ENCODE results near the gene CTIF. TPM values are rescaled to one million over a fixed set of nuclear protein-coding genes. Genes with fewer than 3 reads are reported as not detected.

CTIF gene
- total RNA-seq, 4 donors from 2014 or later, result 14.1 to 78.2 (median 18.4) TPM

GRCh38 chr18:48682768-48683167, 143.9 kb downstream of the CTIF start:
- Histone ChIP-seq H3K4me1 (no peaks in the 10 kb centered on the region), H3K27me3 (no peaks in the 10 kb centered on the region), H3K9me3 (no peaks in the 10 kb centered on the region), H3K27ac (no peak overlapping the region), H3K4me3 (no peak overlapping the region), H3K36me3 (no peaks in the 10 kb centered on the region)
- intact Hi-C loops (cut with DNase I; ENCODE audit: low total_unique reads) (no loop called here), in situ Hi-C loops (cut with MboI; ENCODE audit: low pct_ligation_motif_present in 1 of 4, low pct_unique_long_range_greater_than_20kb in 1 of 4, low sequenced_read_pairs in 3 of 4) (loop anchor here in 3 of 4 donors (25.0 kb wide), 3 partner anchors 230 to 755 kb away; no protein-coding TSS in a partner anchor)
- 95% methylated on average over 13 of the region's 13 CpGs; no CpG with 5 or more reads in 1 of the 2 donors for WGBS, 2 donors (ENCODE audit: low coverage in 1 of 2)
- TF ChIP-seq CTCF (IDR thresholded peaks at IDR 0.05) (no peak), EP300 (IDR thresholded peaks at IDR 0.05; ENCODE audit: low read depth) (no peak), POLR2A (IDR thresholded peaks at IDR 0.05) (no peak), POLR2AphosphoS5 (IDR thresholded peaks at IDR 0.05) (no peak)
- no peak for DNase-seq

DNA sequence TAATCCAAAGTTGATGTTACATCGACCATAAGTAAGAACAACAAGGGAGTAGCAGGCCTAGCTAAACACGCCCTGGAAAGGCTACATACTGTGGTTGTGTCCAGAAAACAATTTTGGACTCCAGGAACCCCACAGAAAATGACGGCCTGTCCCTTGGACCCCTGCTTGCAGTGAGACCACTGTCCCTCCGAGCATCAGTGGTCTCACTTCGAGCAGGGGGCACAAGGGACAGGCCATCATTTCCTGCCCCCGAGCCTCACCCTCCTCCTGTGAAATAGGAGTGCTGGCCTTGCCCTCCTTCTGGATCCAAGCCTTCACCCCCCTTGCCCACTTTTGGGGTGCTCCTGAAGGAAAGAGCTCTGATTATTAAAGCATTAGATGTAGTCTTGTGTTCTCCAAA, 144.4 kb downstream of the CTIF start:
- 82 to 87% methylated on average over 3 to 6 of the region's 6 CpGs for WGBS, 2 donors (ENCODE audit: low coverage in 1 of 2)
- no peak overlapping the region for H3K27ac ChIP-seq
- no peaks in the 10 kb centered on the region for H3K9me3 ChIP-seq
- no peaks in the 10 kb centered on the region for H3K27me3 ChIP-seq
- H3K4me1 ChIP-seq, result no peaks in the 10 kb centered on the region
- in situ Hi-C loops (cut with MboI; ENCODE audit: low pct_ligation_motif_present in 1 of 4, low pct_unique_long_range_greater_than_20kb in 1 of 4, low sequenced_read_pairs in 3 of 4), result loop anchor here in 3 of 4 donors (25.0 kb wide), 3 partner anchors 229 to 754 kb away; no protein-coding TSS in a partner anchor
- no peaks in the 10 kb centered on the region for H3K36me3 ChIP-seq
- TF ChIP-seq POLR2AphosphoS5 (IDR thresholded peaks at IDR 0.05) (no peak), EP300 (IDR thresholded peaks at IDR 0.05; ENCODE audit: low read depth) (no peak), POLR2A (IDR thresholded peaks at IDR 0.05) (no peak), CTCF (IDR thresholded peaks at IDR 0.05) (no peak)
- no peak for DNase-seq
- intact Hi-C loops (cut with DNase I; ENCODE audit: low total_unique reads), result no loop called here
- H3K4me3 ChIP-seq, result no peak overlapping the region

DNA sequence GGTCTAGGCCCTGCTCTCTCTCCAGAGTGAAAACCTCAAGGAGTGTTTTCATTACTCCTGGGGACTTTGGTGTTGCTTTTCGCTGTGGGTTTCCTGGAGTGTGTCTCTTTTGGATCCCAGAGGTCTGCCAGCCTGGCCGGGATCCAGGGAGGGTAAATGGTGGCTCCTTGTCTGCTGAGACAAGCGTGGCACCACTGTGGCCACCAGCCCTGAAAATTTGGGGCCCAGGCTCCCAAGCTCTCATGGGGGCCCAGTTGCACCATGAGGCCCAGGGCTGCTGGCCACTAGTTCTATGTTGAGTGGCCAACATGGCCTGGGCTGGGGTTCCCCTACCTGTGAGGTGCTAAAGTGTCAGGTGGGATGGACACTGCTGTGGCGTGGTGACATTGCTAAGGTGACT, 144.8 kb downstream of the CTIF start:
- TF ChIP-seq CTCF (IDR thresholded peaks at IDR 0.05), result no peak
- TF ChIP-seq EP300 (IDR thresholded peaks at IDR 0.05; ENCODE audit: low read depth), result no peak
- no peak for TF ChIP-seq POLR2A (IDR thresholded peaks at IDR 0.05)
- TF ChIP-seq POLR2AphosphoS5 (IDR thresholded peaks at IDR 0.05), result no peak
- no peak for DNase-seq
- in situ Hi-C loops (cut with MboI; ENCODE audit: low pct_ligation_motif_present in 1 of 4, low pct_unique_long_range_greater_than_20kb in 1 of 4, low sequenced_read_pairs in 3 of 4), result loop anchor here in 3 of 4 donors (25.0 kb wide), 3 partner anchors 229 to 754 kb away; no protein-coding TSS in a partner anchor
- 92 to 100% methylated on average over 1 to 4 of the region's 4 CpGs for WGBS, 2 donors (ENCODE audit: low coverage in 1 of 2)
- Histone ChIP-seq H3K27ac (no peak overlapping the region), H3K4me1 (no peaks in the 10 kb centered on the region), H3K27me3 (no peaks in the 10 kb centered on the region), H3K9me3 (no peaks in the 10 kb centered on the region), H3K4me3 (no peak overlapping the region), H3K36me3 (no peaks in the 10 kb centered on the region)
- intact Hi-C loops (cut with DNase I; ENCODE audit: low total_unique reads), result no loop called here

DNA sequence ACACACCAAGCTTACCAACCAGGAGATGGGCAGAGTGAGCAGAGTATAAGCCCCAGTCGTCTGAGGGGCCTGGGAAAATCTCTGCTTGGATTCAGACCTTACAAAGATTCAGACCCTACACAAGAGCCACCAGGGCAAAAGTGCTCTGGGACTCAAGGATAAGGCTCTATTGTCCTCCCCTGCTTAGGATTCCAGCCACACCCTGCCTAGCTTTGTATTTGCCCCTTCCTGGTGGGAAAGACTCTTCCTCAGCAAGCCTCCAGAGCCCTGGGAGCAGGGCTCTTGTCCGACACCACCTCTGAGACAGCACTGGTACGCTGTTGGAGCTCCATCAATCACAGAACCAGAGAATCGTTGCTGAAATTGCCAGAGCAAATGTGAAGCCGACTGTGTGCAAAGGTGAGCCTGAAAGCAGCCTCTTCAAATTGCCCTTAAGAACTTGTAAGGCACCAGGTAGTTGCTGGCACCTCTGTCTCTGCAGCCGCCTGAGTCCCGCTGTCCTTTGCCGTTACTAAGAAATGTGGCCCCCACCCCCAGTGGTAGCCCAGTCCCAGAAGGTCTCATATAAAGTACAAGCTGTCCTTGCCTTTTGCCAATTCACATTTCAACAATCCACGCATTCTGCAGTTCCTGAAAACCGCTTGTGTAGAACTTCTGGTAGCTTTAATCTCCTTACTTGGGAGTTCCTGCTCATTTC, 148.7 kb downstream of the CTIF start:
- Histone ChIP-seq H3K4me1 (no peaks in the 10 kb centered on the region), H3K27me3 (no peaks in the 10 kb centered on the region), H3K9me3 (no peaks in the 10 kb centered on the region), H3K36me3 (no peaks in the 10 kb centered on the region), H3K27ac (no peak overlapping the region), H3K4me3 (no peak overlapping the region)
- 85 to 93% methylated on average over 2 to 10 of the region's 10 CpGs for WGBS, 2 donors (ENCODE audit: low coverage in 1 of 2)
- intact Hi-C loops (cut with DNase I; ENCODE audit: low total_unique reads) (no loop called here), in situ Hi-C loops (cut with MboI; ENCODE audit: low pct_ligation_motif_present in 1 of 4, low pct_unique_long_range_greater_than_20kb in 1 of 4, low sequenced_read_pairs in 3 of 4) (loop anchor here in 3 of 4 donors (25.0 kb wide), 3 partner anchors 225 to 750 kb away; no protein-coding TSS in a partner anchor)
- TF ChIP-seq POLR2AphosphoS5 (IDR thresholded peaks at IDR 0.05), result no peak
- TF ChIP-seq CTCF (IDR thresholded peaks at IDR 0.05), result no peak
- TF ChIP-seq EP300 (IDR thresholded peaks at IDR 0.05; ENCODE audit: low read depth), result no peak
- no peak for TF ChIP-seq POLR2A (IDR thresholded peaks at IDR 0.05)
- DNase-seq, result no peak

All from transverse colon (tissue), 4 donors.